Neural cell (in vitro differentiated cells): Measurements from ENCODE around the gene OR5C1. TPM values are rescaled to one million over a fixed set of nuclear protein-coding genes. Genes with fewer than 3 reads are reported as not detected.
"Not testable (repeated sequence)": the region's sequence is repeated elsewhere in the genome, so short reads cannot be mapped to it uniquely, and the experiment has no call there.

Source experiments
- H2AFZ ChIP-seq: fragments of 200-600, 300-800 bp; sonication (generic), shearing (Covaris generic); 2 replicates; pipeline ENCODE4 v1.6.0; 2014; ENCODE audit warnings: low read depth, mild to moderate bottlenecking, antibody characterized with exemption, low read length, moderate library complexity
- H3F3A ChIP-seq: fragments of 200-600 bp; shearing (Covaris generic); 2 replicates; pipeline ENCODE4 v1.6.1; 2016; ENCODE audit warnings: mild to moderate bottlenecking, moderate library complexity, mixed read lengths, antibody characterized with exemption, low read length; ENCODE audit not compliant: insufficient read depth, poor library complexity, severe bottlenecking
- H3K27ac ChIP-seq: fragments of 200-600, 300-800 bp; sonication (generic), shearing (Covaris generic); 2 replicates; pipeline ENCODE4 v1.5.1; 2014; ENCODE audit warnings: mild to moderate bottlenecking, low read length, moderate library complexity
- H3K27me3 ChIP-seq: fragments of 300-800, 200-600 bp; sonication (generic), shearing (Covaris generic); 2 replicates; pipeline ENCODE4 v1.6.0; 2014; ENCODE audit warnings: mild to moderate bottlenecking, low read depth, low read length, moderate library complexity; ENCODE audit not compliant: insufficient read depth
- H3K36me3 ChIP-seq: fragments of 300-800, 200-600 bp; sonication (generic), shearing (Covaris generic); 2 replicates; pipeline ENCODE4 v1.5.1; 2014; ENCODE audit warnings: mild to moderate bottlenecking, antibody characterized with exemption, low read length, moderate library complexity; ENCODE audit not compliant: insufficient read depth
- H3K4me2 ChIP-seq: fragments of 300-800, 200-600 bp; sonication (generic), shearing (Covaris generic); 2 replicates; pipeline ENCODE4 v1.6.0; 2014; ENCODE audit warnings: mild to moderate bottlenecking, low read length
- H3K4me3 ChIP-seq: fragments of 300-800, 200-600 bp; sonication (generic), shearing (Covaris generic); 2 replicates; pipeline ENCODE4 v1.5.1; 2014; ENCODE audit warnings: mild to moderate bottlenecking, low read length, moderate library complexity
- H3K79me2 ChIP-seq: fragments of 200-600 bp; shearing (Covaris generic); replicated peaks from 2 replicates; pipeline ENCODE4 v1.6.0; 2014; ENCODE audit warnings: mild to moderate bottlenecking, low read length, moderate library complexity; ENCODE audit not compliant: insufficient read depth
- H3K9ac ChIP-seq: fragments of 300-800, 200-600 bp; sonication (generic), shearing (Covaris generic); 2 replicates; pipeline ENCODE4 v1.6.1; 2016; ENCODE audit warnings: mild to moderate bottlenecking, low read length, mixed read lengths
- H3K9me2 ChIP-seq: fragments of 200-600 bp; shearing (Covaris generic); 2 replicates; pipeline ENCODE4 v1.6.1; 2016; ENCODE audit warnings: mild to moderate bottlenecking, low read length, mixed read lengths; ENCODE audit not compliant: insufficient read depth
- H3K9me3 ChIP-seq: fragments of 200-600, 300-800 bp; sonication (generic), shearing (Covaris generic); 2 replicates; pipeline ENCODE4 v1.6.1; 2016; ENCODE audit warnings: mild to moderate bottlenecking, mixed run types, low read length, moderate library complexity, mixed read lengths
- H4K20me1 ChIP-seq: fragments of 200-600 bp; shearing (Covaris generic); 2 replicates; pipeline ENCODE4 v1.6.1; 2016; ENCODE audit warnings: mild to moderate bottlenecking, mixed run types; ENCODE audit not compliant: insufficient read depth
- EP300 ChIP-seq: fragments of 450-650 bp; conservative IDR thresholded peaks from 2 replicates; pipeline ENCODE4 v1.6.1; 2014; ENCODE audit warnings: antibody characterized with exemption, mild to moderate bottlenecking, moderate library complexity; ENCODE audit not compliant: poor library complexity, severe bottlenecking
- EZH2 ChIP-seq: fragments of 200-600, 300-800 bp; shearing (Covaris generic), sonication (generic); IDR thresholded peaks from 2 replicates; pipeline ENCODE4 v1.6.1; 2014; ENCODE audit warnings: antibody characterized with exemption, low read length, borderline replicate concordance, mild to moderate bottlenecking; ENCODE audit not compliant: insufficient read depth, poor library complexity, severe bottlenecking
- MXI1 ChIP-seq: fragments of 450-650 bp; conservative IDR thresholded peaks from 2 replicates; pipeline ENCODE4 v1.6.1; 2014; ENCODE audit warnings: antibody characterized with exemption, mild to moderate bottlenecking; ENCODE audit not compliant: poor library complexity, severe bottlenecking
- POLR2AphosphoS5 ChIP-seq: IDR thresholded peaks from 2 replicates; pipeline ENCODE4 v1.6.1; 2012
- RAD21 ChIP-seq: fragments of 450-650 bp; conservative IDR thresholded peaks from 2 replicates; pipeline ENCODE4 v1.6.1; 2014; ENCODE audit warnings: antibody characterized with exemption, mild to moderate bottlenecking, moderate library complexity
- SMC3 ChIP-seq: fragments of 450-650 bp; conservative IDR thresholded peaks from 2 replicates; pipeline ENCODE4 v1.6.1; 2014; ENCODE audit warnings: antibody characterized with exemption, mild to moderate bottlenecking, moderate library complexity; ENCODE audit not compliant: poor library complexity
- TAF1 ChIP-seq: IDR thresholded peaks from 2 replicates; pipeline ENCODE4 v1.6.1; 2012; ENCODE audit warnings: low read depth
- polyA plus RNA-seq: library from polyadenylated mRNA; depleted of rRNA; stranded (reverse); fragments of >200 nt; gene quantifications from 2 replicates; pipeline ENCODE4 v1.2.3, GENCODE V29; 2014
- TF ChIP-seq, protein P1 (sequence below): IDR thresholded peaks from 2 replicates; pipeline ENCODE4 v1.6.1; 2012; ENCODE audit warnings: borderline replicate concordance
- TF ChIP-seq, protein P2 (sequence below): fragments of 450-650 bp; IDR thresholded peaks from 2 replicates; pipeline ENCODE4 v1.5.1; 2014; ENCODE audit warnings: antibody characterized with exemption, mild to moderate bottlenecking, moderate library complexity; ENCODE audit not compliant: poor library complexity, severe bottlenecking

OR5C1 gene
- polyA plus RNA-seq, 1 donor from 2014 or later = not detected

DNA sequence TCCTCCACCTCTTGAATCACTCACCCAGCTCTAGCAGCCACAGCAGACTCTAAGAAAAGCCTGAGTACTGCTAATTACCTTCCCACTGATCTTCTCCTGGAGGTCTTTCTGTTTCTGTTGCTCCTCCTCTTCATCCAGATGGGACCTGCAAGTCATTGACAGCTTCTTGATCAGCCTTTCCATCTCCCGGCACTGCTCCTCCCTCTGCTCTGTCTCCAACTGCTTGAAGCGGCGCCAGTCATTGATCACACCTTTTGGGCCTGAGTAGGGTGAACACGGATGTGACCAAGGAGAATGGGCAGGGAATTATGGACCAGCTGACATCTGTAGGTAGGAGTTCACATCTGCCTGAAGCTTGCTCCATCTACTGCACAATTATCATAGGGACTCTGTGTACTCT, 34.2 kb downstream of the OR5C1 start:
- H3K27ac ChIP-seq = no peak overlapping the region
- H3K4me2 ChIP-seq = no peak overlapping the region
- no peak overlapping the region for H2AFZ ChIP-seq
- no peaks in the 10 kb centered on the region for H3K9me3 ChIP-seq
- H3K9ac ChIP-seq = no peak overlapping the region
- no peaks in the 10 kb centered on the region for H3K36me3 ChIP-seq
- TF ChIP-seq, protein P1, sequence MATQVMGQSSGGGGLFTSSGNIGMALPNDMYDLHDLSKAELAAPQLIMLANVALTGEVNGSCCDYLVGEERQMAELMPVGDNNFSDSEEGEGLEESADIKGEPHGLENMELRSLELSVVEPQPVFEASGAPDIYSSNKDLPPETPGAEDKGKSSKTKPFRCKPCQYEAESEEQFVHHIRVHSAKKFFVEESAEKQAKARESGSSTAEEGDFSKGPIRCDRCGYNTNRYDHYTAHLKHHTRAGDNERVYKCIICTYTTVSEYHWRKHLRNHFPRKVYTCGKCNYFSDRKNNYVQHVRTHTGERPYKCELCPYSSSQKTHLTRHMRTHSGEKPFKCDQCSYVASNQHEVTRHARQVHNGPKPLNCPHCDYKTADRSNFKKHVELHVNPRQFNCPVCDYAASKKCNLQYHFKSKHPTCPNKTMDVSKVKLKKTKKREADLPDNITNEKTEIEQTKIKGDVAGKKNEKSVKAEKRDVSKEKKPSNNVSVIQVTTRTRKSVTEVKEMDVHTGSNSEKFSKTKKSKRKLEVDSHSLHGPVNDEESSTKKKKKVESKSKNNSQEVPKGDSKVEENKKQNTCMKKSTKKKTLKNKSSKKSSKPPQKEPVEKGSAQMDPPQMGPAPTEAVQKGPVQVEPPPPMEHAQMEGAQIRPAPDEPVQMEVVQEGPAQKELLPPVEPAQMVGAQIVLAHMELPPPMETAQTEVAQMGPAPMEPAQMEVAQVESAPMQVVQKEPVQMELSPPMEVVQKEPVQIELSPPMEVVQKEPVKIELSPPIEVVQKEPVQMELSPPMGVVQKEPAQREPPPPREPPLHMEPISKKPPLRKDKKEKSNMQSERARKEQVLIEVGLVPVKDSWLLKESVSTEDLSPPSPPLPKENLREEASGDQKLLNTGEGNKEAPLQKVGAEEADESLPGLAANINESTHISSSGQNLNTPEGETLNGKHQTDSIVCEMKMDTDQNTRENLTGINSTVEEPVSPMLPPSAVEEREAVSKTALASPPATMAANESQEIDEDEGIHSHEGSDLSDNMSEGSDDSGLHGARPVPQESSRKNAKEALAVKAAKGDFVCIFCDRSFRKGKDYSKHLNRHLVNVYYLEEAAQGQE = no peak
- no peak for TF ChIP-seq EP300
- no peak for TF ChIP-seq EZH2
- H3F3A ChIP-seq = no peaks in the 10 kb centered on the region
- H3K4me3 ChIP-seq = no peak overlapping the region
- H3K27me3 ChIP-seq = no peaks in the 10 kb centered on the region
- no peaks in the 10 kb centered on the region for H3K9me2 ChIP-seq
- H3K79me2 ChIP-seq = peaks cover 34% of the 10 kb centered on the region
- no peaks in the 10 kb centered on the region for H4K20me1 ChIP-seq

DNA sequence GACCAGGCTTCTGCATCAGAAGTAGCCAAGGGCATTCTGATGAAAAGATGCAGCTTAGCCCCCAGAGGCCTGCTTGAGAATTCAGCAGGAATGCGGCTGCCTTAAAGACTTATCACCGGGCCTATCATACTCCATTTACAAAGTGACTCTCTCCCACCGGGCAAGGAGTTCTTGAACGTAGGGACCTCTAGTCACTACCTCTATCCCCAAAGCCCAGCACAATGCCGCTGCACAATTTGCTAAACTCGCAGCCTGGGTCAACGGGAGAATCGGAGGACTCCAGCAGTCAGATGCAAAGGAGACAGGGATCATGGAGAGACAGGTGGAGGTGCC, 39.0 kb downstream of the OR5C1 start:
- H3K9ac ChIP-seq = peak overlapping the region; percentile 76
- no peaks in the 10 kb centered on the region for H3K9me3 ChIP-seq
- H3F3A ChIP-seq = no peaks in the 10 kb centered on the region
- TF ChIP-seq RAD21 = no peak
- no peak for TF ChIP-seq SMC3
- no peak for TF ChIP-seq EP300
- TF ChIP-seq, protein P2, sequence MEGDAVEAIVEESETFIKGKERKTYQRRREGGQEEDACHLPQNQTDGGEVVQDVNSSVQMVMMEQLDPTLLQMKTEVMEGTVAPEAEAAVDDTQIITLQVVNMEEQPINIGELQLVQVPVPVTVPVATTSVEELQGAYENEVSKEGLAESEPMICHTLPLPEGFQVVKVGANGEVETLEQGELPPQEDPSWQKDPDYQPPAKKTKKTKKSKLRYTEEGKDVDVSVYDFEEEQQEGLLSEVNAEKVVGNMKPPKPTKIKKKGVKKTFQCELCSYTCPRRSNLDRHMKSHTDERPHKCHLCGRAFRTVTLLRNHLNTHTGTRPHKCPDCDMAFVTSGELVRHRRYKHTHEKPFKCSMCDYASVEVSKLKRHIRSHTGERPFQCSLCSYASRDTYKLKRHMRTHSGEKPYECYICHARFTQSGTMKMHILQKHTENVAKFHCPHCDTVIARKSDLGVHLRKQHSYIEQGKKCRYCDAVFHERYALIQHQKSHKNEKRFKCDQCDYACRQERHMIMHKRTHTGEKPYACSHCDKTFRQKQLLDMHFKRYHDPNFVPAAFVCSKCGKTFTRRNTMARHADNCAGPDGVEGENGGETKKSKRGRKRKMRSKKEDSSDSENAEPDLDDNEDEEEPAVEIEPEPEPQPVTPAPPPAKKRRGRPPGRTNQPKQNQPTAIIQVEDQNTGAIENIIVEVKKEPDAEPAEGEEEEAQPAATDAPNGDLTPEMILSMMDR = no peak
- TF ChIP-seq MXI1 = no peak
- TF ChIP-seq, protein P1 = no peak
- no peak for TF ChIP-seq TAF1
- no peak for TF ChIP-seq EZH2
- no peak for TF ChIP-seq POLR2AphosphoS5
- no peaks in the 10 kb centered on the region for H3K36me3 ChIP-seq
- peak overlapping the region; percentile 78 for H3K4me2 ChIP-seq
- no peaks in the 10 kb centered on the region for H3K9me2 ChIP-seq
- H3K27me3 ChIP-seq = no peaks in the 10 kb centered on the region
- H2AFZ ChIP-seq = peak overlapping the region; percentile 97
- H3K79me2 ChIP-seq = peaks cover 38% of the 10 kb centered on the region
- H4K20me1 ChIP-seq = no peaks in the 10 kb centered on the region
- peak overlapping the region; percentile 100 for H3K4me3 ChIP-seq
- H3K27ac ChIP-seq = peak overlapping the region; percentile 72

DNA sequence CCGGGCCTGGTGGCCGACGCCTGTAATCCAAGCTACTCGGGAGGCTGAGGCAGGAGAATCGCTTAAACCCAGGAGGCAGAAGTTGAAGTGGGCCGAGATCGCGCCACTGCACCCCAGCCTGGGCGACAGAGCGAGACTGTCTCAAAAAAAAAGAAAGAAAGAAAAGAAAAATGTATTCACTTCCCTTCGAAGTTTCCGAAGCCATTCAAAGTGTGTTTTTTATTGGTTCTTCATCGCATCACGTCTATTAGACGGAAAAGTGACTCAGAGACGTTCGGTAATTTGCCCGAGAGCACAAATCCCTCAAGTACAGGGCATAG, 40.2 kb downstream of the OR5C1 start:
- not testable (repeated sequence) for H4K20me1 ChIP-seq, H3K27ac ChIP-seq, H3K9me2 ChIP-seq, H3K9me3 ChIP-seq, H3K36me3 ChIP-seq, H3K27me3 ChIP-seq, H3K4me2 ChIP-seq, H3F3A ChIP-seq
- Histone ChIP-seq H2AFZ (peak overlapping the region; percentile 97), H3K9ac (peak overlapping the region; percentile 76), H3K79me2 (peaks cover 38% of the 10 kb centered on the region), H3K4me3 (peak overlapping the region; percentile 100)
